Endometrial microvascular endothelial cells (primary cell): ENCODE results near the gene ANKRD53. TPM values are rescaled to one million over a fixed set of nuclear protein-coding genes. Genes with fewer than 3 reads are reported as not detected.

Experiments used
- in situ Hi-C: cut with HindIII; loops from 2 replicates; pipeline ENCODE4 v1.10.0; 2017; ENCODE audit warnings: low sequenced_read_pairs, low pct_unique_long_range_greater_than_20kb; ENCODE audit errors: inconsistent ontology term
- total RNA-seq: library from RNA; depleted of rRNA; stranded (reverse); fragments of >200 nt; gene quantifications from one replicate; pipeline ENCODE4 v1.2.3, GENCODE V29; 2015; ENCODE audit errors: inconsistent ontology term

The ANKRD53 gene
- total RNA-seq: not detected

- in situ Hi-C loops: no loop called here
These were observed at the start of gene ANKRD53 for GRCh38 chr2:70978341-70979179. TSS of gene ANKRD53 (plus strand) at chr2:70978630. CDS start at chr2:70978646, 16 bp downstream.

- in situ Hi-C loops: no loop called here
These were observed 47.8 kb upstream of the ANKRD53 start for GRCh38 chr2:70930371-70931329.

- in situ Hi-C loops: no loop called here
These were observed 46.9 kb upstream of the ANKRD53 start for GRCh38 chr2:70931376-70932000.

- in situ Hi-C loops: no loop called here
These were observed 45.7 kb upstream of the ANKRD53 start for GRCh38 chr2:70932631-70933230.

GRCh38 chr2:70934981-70935380 is 43.4 kb upstream of the ANKRD53 start:
- in situ Hi-C loops: no loop called here

- in situ Hi-C loops: no loop called here
These were observed 42.8 kb upstream of the ANKRD53 start, which contains the start of gene ATP6V1B1 for GRCh38 chr2:70935468-70936164. TSS of gene ATP6V1B1 (plus strand) at chr2:70935900. CDS start at chr2:70935955, 55 bp downstream.

- in situ Hi-C loops: no loop called here
These were observed 42.1 kb upstream of the ANKRD53 start for GRCh38 chr2:70936165-70936978.

GRCh38 chr2:70936979-70937811 is 41.2 kb upstream of the ANKRD53 start:
- in situ Hi-C loops: no loop called here

GRCh38 chr2:70937866-70938585 is 40.4 kb upstream of the ANKRD53 start:
- in situ Hi-C loops: no loop called here

GRCh38 chr2:70938586-70938950 is 39.9 kb upstream of the ANKRD53 start:
- in situ Hi-C loops: no loop called here

- in situ Hi-C loops: no loop called here
These were observed 39.2 kb upstream of the ANKRD53 start for GRCh38 chr2:70939001-70939838.

GRCh38 chr2:70939839-70940580 is 38.4 kb upstream of the ANKRD53 start:
- in situ Hi-C loops: no loop called here

GRCh38 chr2:70941186-70941585 is 37.2 kb upstream of the ANKRD53 start:
- in situ Hi-C loops: no loop called here

- in situ Hi-C loops: no loop called here
These were observed 36.7 kb upstream of the ANKRD53 start for GRCh38 chr2:70941701-70942100.
